ENCODE results near the gene CLIC6.

GRCh38 chr21:34623516-34623915 is 45.3 kb upstream of the CLIC6 start:
- no peak for TF ChIP-seq POLR2A (IDR thresholded peaks at IDR 0.05)
- TF ChIP-seq CTCF (IDR thresholded peaks at IDR 0.05): no peak
